GM12801 (cell line): ENCODE results near the gene ASIC1.

ENCODE experiments used
- TF ChIP-seq, protein P1 (sequence below): IDR thresholded peaks from one replicate; pipeline ENCODE4 v1.5.1; 2011; ENCODE audit warnings: control low read depth; ENCODE audit not compliant: insufficient read length; ENCODE audit errors: extremely low read depth

The ASIC1 gene

DNA sequence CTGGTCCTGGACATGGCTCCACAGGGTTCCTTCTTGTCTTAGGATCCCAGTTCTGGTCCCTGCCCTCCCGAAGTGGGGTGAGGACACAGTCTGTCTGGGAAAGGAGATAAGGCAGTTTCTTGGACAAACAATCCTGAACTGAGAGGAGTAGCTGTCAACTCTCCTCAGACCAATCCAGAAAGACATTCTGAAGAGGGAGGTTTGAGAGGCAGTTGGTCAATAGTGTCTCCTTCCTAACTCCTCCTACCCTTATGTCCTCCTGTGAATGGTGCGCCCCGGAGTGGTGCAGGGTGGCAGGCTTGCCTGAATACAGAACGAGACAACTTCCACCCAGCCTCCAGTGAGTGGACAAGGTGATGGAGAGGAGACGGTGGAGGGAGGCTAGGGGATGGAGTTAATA, 15.4 kb upstream of the ASIC1 start:
- TF ChIP-seq, protein P1, sequence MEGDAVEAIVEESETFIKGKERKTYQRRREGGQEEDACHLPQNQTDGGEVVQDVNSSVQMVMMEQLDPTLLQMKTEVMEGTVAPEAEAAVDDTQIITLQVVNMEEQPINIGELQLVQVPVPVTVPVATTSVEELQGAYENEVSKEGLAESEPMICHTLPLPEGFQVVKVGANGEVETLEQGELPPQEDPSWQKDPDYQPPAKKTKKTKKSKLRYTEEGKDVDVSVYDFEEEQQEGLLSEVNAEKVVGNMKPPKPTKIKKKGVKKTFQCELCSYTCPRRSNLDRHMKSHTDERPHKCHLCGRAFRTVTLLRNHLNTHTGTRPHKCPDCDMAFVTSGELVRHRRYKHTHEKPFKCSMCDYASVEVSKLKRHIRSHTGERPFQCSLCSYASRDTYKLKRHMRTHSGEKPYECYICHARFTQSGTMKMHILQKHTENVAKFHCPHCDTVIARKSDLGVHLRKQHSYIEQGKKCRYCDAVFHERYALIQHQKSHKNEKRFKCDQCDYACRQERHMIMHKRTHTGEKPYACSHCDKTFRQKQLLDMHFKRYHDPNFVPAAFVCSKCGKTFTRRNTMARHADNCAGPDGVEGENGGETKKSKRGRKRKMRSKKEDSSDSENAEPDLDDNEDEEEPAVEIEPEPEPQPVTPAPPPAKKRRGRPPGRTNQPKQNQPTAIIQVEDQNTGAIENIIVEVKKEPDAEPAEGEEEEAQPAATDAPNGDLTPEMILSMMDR: no peak

DNA sequence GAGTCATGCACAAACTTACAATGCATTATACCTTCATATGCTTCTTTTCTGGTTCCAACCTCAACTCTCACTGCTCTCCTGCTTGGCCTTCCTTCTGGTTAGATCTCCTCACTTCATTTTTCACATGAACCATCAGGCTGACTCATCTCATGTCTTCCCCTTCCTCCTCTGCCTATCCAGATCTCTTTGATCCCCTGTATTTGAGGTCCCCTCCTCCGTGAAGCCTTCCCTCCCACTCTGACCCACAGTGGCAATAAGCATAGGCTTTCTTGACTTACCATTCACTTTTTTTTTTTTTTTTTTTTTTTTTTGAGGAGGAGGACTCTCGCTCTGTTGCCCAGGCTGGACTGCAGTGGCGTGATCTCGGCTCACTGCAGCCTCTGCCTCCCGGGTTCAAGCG, 14.7 kb upstream of the ASIC1 start:
- TF ChIP-seq, protein P1: no peak

DNA sequence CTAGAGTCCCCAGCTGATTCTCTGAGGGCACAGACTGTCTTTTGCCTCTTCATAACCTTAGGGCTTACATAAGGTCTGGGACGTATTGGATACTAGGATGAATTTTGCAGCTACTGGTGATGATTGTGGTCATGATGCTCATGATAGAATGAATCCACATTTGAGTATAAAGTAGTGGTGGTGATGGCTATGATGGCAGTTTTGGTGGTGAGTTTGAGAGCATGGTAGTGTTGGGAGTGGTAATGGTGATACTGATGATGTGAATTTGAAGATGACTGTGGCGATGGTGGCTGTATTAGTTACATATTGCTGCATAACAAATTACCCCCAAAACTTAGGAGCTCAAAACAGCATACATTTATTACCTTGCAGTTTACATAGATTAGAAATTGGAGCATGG, 14.1 kb upstream of the ASIC1 start:
- TF ChIP-seq, protein P1: no peak

DNA sequence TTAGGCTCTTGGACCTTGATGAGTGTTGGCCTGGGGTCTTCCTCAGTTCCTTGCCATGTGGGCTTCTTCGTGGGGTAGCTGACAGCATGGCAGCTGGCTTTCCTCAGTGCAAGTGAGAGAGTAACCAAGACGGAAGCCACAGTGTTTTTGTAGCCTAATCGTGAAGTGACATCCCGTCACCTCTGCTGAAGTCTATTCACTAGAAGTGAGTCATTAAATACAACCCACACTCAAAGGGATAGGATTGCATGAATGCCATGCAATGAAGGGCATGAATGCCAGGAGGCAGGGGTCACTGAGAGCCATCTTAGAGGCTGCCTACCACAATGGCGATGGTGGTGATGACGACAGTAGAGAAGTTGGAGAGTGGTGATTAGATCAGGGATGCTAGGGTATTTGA, 13.5 kb upstream of the ASIC1 start:
- TF ChIP-seq, protein P1: no peak

DNA sequence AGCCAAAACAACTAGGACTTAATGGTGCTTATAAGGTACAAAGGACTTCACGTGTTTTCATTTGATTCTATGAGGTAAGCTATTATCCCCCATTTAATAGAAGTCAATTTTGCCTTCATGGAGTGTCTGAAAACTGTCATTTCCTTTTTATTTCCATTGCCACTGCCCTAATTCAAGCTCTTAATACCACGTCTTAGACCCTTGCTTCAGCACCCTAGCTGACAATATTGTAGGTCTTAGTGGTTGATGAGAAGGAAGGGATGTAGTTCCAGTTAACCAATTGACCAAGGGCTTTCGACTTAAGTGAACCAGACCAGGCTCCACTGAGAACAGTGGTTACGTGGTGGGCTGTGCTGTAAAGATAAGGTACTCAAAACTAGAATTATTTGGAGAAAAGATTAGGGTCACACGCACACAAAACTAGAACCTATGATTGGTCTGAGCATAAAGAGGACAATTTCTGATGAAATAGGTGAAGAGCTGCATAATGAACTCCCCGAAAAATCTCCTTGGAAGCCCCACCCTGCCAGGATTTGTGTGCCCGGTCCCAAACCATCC, 9.6 kb upstream of the ASIC1 start:
- TF ChIP-seq, protein P1: no peak

DNA sequence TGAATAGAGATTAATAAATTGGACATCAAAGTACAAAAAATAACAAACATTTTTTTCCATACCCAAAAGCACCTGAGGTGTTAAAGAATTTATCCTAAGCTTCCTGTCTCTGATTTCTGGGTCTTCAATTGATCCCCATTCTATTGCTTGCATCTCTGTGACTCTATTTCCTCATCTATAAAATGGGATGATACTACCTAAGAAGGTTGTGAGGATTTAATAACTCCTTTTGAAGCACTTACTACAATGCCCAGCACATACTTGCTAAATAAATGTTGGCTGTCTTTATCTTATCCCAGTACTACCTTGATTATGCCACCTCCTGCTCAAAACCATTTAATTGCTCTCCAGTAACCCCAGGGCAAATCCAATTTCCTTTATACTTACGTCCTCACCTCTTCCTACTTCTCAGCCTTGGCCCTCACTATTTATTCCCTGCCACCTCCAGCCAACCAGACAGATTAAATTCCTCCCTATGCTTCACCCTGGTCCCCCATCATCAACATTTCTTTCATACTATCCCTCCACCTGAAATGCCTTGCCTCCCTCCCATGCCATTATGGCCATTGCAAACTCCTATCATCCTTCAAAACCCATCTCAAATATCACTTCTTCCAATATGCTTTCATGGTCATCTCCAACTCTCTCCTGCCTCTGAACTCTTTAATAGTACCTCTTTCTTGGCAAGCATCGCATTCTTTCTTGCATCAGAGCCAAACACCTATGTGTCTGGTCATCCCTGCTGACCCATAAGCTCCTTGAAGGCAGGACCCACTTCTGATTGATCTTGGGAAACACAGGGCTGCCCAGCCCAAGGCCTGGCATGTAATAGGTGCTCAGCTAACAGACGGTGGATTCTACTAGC, 7.9 kb upstream of the ASIC1 start:
- TF ChIP-seq, protein P1: no peak

DNA sequence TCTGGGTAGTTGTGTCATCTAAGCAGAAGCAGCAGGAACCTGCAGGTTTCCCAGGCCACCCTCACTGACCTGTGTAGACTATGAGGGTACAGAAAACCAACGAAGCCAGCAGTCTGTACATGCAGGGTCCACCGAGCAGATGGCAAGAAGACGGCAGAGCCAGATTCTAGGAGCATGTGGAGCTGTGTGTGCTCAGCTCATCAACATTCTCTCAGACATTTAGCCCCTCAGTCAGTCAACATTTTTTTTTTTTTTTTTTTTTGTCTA, 7.3 kb upstream of the ASIC1 start:
- TF ChIP-seq, protein P1: no peak
